HG03103 (cell line): Measurements from ENCODE around the gene SDK2.

ENCODE experiments used
- ATAC-seq: cut with Tn5 transposase; IDR thresholded peaks from one replicate; pipeline ENCODE4 v1.9.1; 2021; ENCODE audit warnings: low read depth; ENCODE audit not compliant: unreplicated experiment

Gene SDK2

DNA sequence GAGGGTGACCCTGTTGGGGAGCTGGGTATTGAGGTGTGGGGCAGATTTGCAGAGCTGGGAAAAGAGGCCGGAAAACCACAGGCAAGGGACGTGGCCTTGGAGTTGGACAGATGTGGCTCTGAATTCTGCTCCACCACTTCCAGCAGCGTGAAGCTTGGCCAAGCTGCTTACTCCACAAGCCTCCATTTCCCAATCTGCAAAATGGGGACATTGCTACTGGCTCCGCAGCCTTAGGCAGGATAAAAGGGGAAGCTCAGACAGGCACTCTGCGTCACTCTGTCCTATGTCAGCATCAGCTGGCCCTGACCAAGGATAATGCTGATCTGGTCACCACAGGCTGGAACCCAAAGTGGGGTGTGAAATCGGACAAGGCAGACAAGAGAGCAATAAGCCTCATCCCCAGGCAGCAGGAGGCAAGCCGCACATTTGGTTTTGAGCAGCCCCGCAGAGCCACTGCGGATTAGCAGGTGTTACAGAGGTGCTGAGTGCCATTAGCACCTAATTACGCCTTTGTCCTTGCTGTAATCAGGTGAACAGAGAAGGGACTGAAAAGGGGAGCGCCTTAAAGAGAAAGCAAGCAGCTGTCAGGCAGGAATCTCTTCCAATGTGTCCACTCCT is 54.8 kb downstream of the SDK2 start:
- no peak for ATAC-seq

DNA sequence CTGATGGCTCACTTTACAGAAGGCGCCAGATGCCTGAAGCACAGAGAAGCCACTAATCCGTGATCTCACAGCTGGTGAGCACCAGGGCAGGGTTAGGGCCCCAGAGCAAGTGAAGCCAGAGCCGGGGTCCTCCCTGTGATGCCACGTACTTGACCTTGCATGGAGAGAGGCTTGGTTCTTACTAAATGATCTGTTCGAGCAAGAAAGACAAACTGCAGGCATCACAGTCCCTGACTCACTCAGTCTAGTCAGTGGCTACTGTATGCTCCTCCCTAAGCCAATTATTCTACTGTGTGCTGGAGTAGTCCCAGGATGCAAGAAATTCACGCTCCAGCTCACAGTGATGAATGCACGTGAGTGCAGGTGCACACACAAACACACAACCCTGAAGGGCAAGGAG is 55.4 kb downstream of the SDK2 start:
- no peak for ATAC-seq

DNA sequence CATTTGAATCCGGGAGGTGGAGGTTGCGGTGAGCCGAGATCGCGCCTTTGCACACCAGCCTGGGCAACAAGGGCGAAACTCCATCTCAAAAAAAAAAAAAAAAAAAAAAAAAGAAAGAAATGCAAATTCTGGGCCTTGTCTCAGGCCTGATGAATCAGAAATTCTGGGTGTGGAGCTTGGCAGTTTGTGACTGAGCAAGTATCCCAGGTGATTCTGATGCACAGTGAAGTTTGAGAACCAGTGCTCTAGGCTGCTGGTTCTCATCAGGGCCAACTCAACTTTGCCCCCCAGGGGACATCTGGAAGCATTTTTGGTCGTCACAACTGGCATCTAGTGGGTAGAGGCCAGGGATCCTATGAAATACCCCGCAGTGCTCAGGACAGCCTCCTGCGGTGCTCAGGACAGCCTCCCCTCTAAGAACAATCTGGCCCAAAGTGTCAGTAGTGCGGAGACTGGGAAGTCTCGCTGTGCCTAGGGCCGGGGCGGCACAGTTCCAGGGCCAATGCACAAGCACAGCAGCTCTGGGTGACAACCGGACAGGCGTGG is 55.9 kb downstream of the SDK2 start:
- ATAC-seq: no peak

DNA sequence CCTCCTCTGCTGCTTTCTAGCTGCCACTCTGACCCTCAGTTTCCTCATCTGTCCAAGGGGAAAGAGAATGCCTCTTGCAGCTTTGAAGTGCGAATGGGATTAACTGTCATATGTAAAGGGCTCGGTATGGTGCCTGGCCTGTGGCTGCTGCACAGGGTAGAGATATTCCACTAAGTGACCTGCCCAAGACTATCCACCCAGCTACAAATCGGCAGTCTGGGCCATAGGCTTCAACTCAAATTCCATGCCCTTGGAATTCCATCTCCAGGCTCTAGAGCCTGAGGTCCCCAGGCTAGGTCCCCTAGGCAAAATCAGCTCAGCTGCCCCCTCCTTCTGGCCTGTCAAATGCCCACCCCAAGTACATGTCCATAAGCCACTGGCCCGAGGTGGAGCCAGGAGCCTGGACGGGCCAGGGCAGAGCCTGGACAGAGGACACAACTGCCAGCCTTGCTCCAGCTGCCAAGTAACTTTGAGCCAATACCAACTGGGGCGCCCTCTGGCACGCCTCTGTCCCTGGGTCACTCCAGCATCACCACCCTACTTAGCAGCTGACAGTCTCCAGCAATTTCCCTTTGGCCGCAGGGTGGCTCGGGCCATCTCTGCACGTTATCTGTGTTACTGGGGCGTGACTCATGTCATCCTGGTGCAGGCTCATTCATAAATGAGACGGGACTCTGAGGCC is 57.2 kb downstream of the SDK2 start:
- no peak for ATAC-seq

DNA sequence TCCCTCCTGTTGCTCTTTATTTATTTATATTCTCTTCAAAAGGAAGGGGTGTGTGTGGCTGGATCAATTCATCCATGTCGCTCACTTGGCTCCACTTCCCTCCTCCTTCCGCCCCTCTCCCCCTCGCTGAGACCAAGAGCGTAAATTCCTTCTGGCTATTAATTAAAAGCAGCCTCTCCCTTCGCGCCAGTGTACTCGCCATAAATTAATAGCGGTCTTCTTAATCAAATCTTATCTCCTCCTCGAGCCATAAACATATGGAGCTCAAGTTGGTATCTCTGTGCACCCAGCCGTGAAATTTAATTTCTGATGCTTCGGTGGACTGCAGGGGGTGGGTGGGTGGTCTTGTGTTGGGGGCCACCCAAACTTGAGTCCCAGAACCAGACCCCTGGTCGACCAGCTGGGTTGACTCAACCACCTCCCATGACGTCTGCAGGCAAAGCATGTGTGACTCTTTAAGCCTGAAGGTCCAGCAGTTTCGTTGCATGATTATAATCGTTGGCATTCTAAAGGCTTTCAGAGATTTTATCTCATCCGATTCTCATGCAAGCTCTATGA is 57.9 kb downstream of the SDK2 start:
- no peak for ATAC-seq

DNA sequence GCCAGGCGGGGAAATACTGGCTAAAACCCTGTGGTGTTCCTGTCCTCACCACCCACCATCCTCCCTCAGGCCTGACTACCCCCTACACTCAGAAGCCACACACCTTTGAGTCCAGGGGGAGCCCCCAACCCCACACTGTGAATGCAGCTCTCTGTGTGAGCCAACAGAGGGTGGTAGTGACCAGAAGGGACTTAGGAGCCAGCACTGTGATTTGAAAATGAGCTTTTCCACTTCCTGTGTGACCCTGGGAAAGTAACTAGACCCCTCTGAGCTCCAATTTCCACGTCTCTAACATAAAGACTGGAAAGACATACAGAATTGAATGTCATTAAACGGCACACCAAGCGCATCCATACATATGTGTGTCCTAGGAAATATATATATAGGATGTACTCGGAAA is 58.7 kb downstream of the SDK2 start:
- ATAC-seq: no peak

DNA sequence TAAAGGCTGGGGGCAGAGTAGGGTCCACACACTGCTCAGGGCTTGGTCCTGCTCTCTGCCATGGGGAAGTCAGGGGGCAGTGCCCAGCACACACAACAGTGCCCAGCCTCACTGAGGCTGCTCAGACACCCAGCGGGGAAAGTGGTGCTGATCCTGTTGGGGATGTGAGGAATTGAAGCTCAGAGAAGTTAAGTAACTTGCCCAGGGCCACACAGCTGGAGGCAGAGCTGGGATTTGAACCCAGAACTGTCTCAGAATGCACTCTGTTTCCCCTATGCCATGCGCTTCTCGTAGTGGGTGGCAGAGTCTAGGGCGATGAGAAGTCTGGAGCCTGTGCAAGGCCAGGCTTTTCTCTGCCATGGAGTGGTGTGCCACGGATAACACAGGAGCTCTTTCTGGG is 59.3 kb downstream of the SDK2 start:
- ATAC-seq: no peak

DNA sequence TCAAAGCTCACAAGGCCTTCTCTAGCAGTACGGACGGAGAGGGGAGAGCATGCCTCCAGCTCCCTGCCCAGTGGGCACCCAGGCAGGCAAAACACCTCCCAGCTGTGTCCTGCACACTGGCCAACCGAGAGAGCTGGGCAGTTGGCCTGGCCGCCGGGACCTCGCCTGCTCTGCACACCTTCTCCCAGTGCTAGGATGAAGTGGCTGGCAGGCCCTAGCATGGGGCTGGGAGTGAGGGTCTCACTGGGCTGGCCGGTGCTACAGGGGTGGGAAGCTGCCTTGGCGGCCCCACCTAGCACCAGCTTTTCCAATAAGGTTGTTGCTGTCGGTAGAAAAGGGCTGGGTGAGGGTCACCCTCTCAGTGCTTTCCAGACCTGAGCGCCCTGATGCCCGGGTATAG is 60.2 kb downstream of the SDK2 start:
- ATAC-seq: no peak

DNA sequence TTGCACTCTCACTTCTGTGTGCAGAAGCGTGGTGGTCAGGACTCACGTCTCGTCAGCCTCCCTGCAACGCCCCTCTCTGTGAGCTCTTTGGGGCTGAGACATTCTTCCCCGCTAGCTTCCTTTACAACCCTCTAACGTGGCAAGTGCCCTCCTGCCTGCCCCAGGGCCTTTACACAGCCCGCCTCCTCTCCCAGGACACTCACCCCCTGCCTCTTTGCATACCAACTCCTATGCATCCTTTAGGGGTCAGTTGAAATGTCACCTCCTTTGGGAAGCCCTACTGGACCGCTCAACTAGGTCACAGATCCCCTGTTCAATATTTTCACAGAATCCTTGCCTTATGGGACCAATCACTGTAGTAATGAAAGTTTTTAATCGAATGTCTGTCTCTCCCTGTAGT is 61.4 kb downstream of the SDK2 start:
- no peak for ATAC-seq

DNA sequence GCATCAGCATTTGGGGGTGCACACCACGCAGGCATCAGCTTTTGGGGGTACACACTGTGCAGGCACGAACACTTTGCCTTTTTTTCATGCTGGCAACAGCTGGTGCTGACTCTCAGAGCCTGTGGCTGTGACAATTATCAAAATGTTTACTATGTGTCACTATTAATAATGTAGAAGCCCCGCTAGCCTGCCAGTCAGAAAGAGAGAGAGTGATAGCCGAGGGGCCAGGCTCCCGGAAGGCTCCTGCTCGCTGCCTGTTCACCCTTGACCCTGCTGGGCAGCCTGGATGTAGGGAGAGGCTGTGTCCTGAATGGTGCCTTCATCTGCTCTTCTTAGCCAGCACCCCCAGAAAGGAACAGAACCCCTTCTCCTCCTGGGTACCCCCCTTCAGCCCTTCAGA is 61.9 kb downstream of the SDK2 start:
- ATAC-seq: no peak

DNA sequence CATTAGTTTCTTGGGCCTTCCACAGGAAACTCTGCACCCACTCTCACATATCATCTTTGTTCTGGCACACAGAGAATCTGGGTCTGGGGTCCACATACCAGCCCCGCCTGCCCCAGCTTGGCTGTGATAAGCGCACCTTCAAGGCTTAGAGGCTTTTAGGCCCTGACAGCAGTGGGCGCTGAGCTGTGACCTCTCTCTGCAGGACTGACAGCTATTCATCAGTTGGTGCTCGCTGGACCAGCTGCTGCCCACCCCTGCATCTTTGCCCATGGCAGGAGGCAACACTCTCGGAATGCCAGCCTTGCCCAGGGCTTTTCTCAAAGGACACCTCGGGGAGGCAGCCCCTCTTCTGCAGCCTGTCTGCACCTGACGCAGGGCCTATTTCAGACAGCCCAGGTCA is 62.9 kb downstream of the SDK2 start:
- ATAC-seq: no peak

DNA sequence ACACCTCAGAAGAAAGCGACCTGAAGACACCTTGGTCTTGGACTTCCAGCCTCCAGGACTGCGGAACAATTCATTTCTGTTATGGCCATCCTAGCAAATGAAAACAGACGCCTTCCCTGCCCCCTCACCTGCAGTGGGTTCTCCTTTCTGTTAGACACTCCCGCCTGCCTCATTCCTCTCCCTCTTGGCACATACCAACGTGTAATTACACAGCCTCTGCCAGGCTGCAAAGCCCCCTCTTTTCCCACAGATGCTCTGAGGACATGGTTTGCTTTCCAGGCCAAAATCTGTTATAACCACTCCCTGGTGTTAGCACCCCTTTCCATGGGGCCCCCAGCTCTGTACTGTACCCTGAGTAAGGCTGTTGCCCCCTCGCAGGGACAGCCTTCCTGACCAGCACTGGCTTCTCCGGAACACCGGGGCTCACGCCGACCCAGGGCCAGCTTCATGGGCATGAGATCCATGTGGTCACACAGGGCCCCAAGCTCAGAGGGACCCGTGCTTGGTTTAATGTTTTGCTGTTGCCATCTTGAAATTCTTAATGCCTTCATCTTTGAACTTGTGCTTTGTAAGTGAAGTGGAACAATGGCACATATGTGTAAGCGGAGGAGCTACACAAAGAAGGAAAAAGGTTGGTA is 64.1 kb downstream of the SDK2 start:
- ATAC-seq: no peak

DNA sequence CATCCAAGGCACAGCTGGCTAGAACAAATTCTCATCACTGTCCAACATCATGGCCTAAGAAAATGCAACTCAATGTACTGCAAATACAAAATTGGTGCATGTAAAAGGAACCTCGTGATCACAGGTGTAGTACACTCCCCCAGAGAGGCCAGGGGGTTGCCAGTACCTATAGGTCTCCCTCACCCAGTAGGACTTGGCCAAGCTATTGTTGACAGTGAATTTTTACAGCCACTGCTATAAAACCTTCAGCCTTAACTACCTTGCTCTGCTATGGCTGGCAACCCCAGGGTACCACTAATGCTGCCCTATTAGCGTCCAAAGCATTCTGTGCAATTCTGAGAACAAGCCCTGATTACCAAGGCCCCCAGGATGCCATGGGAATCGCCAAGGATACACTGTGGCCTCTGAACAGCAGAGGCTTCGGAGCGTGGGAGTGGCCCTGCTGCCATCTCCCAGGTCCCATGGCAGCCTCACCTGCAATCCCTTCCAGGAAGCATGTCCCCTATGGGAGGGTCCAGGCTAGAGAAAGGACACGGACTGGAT is 67.6 kb downstream of the SDK2 start:
- no peak for ATAC-seq

DNA sequence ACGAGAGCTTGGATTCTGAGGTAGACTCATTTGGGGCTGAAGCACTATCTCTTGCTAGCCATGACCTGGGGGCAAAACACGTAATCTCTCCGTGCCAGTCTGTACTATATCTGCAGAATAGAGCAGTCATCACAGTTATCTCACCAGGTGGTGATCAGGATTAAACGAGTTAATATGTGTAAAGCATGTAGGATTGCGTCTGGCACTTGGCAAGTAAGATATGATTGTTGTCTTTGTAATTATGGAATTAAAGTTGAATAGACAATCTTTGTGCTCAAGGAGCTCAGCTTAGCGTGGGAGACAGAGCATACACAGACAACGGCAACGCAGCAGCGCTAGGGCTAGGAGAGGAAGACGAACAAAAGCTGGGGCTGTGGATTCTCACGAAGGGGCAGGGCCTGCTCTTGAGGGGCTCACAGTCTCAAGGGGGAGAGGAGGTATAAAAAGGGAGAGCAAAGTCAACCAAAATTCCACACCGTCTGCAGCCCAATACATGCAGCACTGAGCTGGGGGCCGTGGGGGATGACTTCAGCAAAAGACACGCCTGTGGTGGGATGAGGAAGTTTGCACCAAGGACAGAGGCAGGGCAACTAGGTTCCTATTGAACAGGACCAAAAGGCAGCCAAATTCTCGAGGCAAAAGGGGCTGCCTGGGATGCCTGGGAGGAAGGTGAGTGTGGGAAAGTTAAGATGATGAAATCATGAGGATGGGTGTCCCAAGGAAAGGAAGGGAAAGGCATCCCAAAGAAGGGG is 68.6 kb downstream of the SDK2 start:
- no peak for ATAC-seq

DNA sequence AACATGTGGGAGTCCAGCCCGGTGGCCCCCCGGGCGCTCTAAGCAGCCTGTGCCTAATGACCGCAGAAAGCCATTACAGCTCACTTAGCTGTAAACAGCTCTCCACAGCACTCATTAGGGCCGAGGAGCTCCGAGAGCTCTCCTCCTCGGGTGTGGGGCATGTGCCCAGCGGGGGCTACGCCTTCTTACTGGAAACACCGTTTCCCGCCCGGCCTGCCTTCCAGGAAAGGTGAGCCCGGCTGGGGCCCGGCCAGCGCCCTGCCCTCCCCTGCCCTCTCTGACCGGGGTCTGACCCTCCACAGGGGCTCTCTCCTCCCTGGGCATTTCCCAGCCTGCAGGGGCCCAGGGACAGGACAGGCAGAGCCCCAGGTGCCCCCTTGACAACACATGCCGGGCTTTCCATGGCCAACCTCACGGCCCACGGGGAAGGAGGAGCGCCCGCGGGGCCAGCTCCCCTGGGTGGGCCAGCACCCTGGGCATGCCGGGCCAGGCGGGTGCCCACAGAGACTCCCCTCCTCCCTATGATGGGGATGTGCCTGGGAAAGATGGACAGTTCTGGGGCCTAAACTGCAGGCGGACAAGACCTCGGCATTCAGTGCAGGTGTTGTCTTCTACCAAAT is 72.6 kb downstream of the SDK2 start:
- ATAC-seq: no peak

DNA sequence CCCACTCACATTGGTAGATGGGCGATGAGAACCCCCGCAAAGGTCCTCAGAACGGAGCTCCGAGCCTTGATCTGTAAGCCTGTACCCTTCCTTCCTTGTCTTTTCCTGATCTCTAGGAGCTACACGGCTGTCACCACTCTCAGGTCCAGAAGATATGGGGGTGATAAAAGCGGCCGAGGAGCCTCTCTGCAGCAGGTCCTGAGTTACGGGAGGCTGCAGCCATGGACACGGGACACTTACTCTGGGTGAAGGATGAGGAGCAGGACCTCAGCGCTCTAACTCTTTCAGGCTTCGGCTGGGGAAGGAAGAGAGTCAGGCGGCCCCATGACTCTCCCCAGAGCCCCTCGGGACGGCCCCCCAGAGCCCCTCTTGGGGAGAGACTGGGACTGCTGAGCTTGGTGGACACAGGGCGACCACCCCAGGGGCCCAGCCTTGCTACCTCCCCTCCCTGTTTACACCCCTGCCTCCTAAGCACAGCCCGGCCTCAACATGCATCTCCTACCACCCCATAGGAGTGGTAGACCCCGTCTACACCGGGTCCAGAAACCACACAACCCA is 74.4 kb downstream of the SDK2 start:
- no peak for ATAC-seq

DNA sequence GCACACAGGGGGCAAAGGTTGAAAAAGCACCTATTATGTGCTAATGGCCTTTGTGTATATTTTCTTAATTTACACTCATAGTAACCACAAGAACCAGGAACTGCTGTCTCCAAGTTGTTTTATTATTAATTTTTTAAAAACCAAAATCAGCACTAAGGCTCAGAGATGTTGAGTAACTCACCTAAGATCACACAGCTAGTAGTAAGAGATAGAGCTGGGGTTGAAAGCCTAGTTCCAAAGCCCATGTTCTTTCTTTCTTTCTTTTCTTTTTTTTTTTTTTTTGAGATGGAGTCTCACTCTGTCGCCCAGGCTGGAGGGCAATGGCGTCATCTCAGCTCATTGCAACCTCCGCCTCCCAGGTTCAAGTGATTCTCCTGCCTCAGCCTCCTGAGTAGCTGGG is 75.3 kb downstream of the SDK2 start:
- ATAC-seq: no peak

DNA sequence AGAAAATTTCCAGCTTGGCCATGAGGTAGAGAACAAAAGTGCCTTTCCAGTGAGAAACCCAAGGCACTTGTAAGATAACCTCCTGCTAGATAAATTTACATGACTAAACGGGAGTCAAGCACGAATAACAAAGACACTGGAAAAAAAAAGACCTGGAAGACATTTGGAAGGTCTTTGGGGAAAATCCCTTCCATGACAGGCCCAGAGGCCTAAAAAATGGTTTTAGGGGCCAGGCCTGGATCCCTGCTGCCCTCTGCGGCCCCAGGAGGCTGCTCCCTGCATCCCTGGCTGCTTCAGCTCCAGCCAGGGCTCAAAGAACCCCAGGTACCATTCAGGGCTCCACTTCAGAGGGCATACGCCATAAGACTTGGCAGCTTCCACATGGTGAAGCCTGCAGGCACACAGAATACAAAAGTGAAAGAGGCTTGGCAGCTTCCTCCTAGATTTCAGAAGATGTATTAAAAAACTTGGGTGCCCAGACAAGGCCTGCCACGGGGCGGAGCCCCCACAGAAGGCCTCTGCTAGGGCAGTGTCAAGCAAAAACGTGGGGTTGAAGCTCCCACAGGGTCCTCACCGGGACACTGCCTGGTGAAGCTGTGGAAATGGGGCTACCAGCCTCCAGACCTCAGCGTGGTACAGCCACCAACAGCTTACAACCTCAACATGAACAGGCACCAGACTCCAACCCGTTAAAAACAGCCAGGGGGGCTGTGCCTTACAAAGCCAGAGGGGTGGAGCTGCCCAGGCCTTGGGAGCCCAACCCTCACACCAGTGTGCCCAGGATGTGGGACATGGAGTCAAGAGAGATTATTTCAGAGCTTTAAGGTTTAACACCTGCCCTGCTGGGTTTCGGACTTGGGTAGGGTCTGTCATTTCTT is 77.1 kb downstream of the SDK2 start:
- no peak for ATAC-seq

DNA sequence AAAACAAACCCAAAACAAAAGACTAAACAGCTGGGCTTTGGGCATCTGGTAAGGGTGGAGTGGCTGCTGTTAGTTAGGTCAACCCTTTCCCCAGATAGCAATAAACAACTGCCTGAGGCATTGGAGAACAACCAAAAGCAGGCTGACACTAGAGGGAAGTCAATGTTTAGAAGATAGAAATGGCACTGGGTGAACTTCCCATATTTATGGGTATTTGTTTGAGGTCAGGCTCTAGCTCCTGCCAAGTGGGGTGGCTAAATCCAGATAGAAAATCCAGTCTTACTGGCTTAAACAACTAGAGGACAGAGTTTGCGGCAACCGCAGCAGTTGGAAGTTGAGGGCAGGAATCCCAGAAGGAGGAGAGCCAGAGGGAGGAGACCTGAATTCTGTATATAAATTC is 79.4 kb downstream of the SDK2 start:
- ATAC-seq: no peak
